ENCODE results near the gene FEV. TPM values are rescaled to one million over a fixed set of nuclear protein-coding genes. Genes with fewer than 3 reads are reported as not detected.

Gene FEV
- polyA plus RNA-seq, 1 donor (not counting 4 experiments of a cell fraction or from before 2014, with no cell fraction given) = not detected

- Histone ChIP-seq H3K79me2 (ENCODE audit: control insufficient read depth, insufficient read depth, low read length) (no peaks in the 10 kb centered on the region), H4K20me1 (ENCODE audit: control insufficient read depth, extremely low read depth, insufficient read depth, low read length) (no peaks in the 10 kb centered on the region), H3K9ac (ENCODE audit: control insufficient read depth, extremely low read depth, insufficient read depth, low read length) (no peak overlapping the region), H2AFZ (ENCODE audit: control insufficient read depth, low read length) (no peak overlapping the region), H3K4me3 (ENCODE audit: control insufficient read depth in 2 of 3, extremely low read depth in 1 of 3, insufficient read depth in 2 of 3, low read depth in 1 of 3, low read length in 3 of 3) (no peak overlapping the region), H3K9me1 (ENCODE audit: control insufficient read depth, extremely low read depth, insufficient read depth, low read length) (no peaks in the 10 kb centered on the region), H3K4me2 (ENCODE audit: control insufficient read depth, extremely low read depth, insufficient read depth, low read depth, low read length) (no peak overlapping the region), H3K27ac (ENCODE audit: control insufficient read depth, insufficient read depth, low read length) (no peak overlapping the region), H3K36me3 (ENCODE audit: control insufficient read depth in 2 of 2, extremely low read depth in 1 of 2, insufficient read depth in 2 of 2, low read length in 2 of 2) (no peaks in the 10 kb centered on the region), H3K4me1 (ENCODE audit: control insufficient read depth, extremely low read depth, insufficient read depth, low read length) (no peaks in the 10 kb centered on the region), H3K27me3 (ENCODE audit: control insufficient read depth, extremely low read depth, insufficient read depth, low read length) (peaks cover 20% of the 10 kb centered on the region), H3K9me3 (ENCODE audit: control insufficient read depth, low read depth, low read length) (no peaks in the 10 kb centered on the region)
- dilution Hi-C loops (cut with MboI; ENCODE audit: extremely low pct_ligation_motif_present, low sequenced_read_pairs) = no loop called here
- no peak for FAIRE-seq
- TF ChIP-seq, protein P1, sequence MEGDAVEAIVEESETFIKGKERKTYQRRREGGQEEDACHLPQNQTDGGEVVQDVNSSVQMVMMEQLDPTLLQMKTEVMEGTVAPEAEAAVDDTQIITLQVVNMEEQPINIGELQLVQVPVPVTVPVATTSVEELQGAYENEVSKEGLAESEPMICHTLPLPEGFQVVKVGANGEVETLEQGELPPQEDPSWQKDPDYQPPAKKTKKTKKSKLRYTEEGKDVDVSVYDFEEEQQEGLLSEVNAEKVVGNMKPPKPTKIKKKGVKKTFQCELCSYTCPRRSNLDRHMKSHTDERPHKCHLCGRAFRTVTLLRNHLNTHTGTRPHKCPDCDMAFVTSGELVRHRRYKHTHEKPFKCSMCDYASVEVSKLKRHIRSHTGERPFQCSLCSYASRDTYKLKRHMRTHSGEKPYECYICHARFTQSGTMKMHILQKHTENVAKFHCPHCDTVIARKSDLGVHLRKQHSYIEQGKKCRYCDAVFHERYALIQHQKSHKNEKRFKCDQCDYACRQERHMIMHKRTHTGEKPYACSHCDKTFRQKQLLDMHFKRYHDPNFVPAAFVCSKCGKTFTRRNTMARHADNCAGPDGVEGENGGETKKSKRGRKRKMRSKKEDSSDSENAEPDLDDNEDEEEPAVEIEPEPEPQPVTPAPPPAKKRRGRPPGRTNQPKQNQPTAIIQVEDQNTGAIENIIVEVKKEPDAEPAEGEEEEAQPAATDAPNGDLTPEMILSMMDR (optimal IDR thresholded peaks at IDR 0.05 in 1 of 3, IDR thresholded peaks at IDR 0.05 in 1 of 3, conservative IDR thresholded peaks at IDR 0.05 in 1 of 3; ENCODE audit: extremely low read depth in 1 of 3, insufficient read depth in 2 of 3, low read length in 3 of 3) = no peak
- no peak for TF ChIP-seq EZH2 (IDR thresholded peaks at IDR 0.05; ENCODE audit: low read length)
- DNase-seq (ENCODE audit: low read depth, low spot score) = no peak
Measured at GRCh38 chr2:219026946-219027345, 42.0 kb upstream of the FEV start.

- dilution Hi-C loops (cut with MboI; ENCODE audit: extremely low pct_ligation_motif_present, low sequenced_read_pairs) = no loop called here
Measured at GRCh38 chr2:219025637-219026585, 40.9 kb upstream of the FEV start.

More at GRCh38 chr2:219025637-219026585, 40.9 kb upstream of the FEV start:
- DNase-seq (ENCODE audit: low read depth, low spot score) = no peak
- Histone ChIP-seq H3K9me3 (ENCODE audit: control insufficient read depth, low read depth, low read length) (no peaks in the 10 kb centered on the region), H3K27ac (ENCODE audit: control insufficient read depth, insufficient read depth, low read length) (no peak overlapping the region), H3K36me3 (ENCODE audit: control insufficient read depth in 2 of 2, extremely low read depth in 1 of 2, insufficient read depth in 2 of 2, low read length in 2 of 2) (no peaks in the 10 kb centered on the region), H3K4me1 (ENCODE audit: control insufficient read depth, extremely low read depth, insufficient read depth, low read length) (no peaks in the 10 kb centered on the region), H3K4me3 (ENCODE audit: control insufficient read depth in 2 of 3, extremely low read depth in 1 of 3, insufficient read depth in 2 of 3, low read depth in 1 of 3, low read length in 3 of 3) (no peak overlapping the region), H4K20me1 (ENCODE audit: control insufficient read depth, extremely low read depth, insufficient read depth, low read length) (no peaks in the 10 kb centered on the region), H3K79me2 (ENCODE audit: control insufficient read depth, insufficient read depth, low read length) (no peaks in the 10 kb centered on the region), H3K27me3 (ENCODE audit: control insufficient read depth, extremely low read depth, insufficient read depth, low read length) (peaks cover 25% of the 10 kb centered on the region), H3K9me1 (ENCODE audit: control insufficient read depth, extremely low read depth, insufficient read depth, low read length) (no peaks in the 10 kb centered on the region), H2AFZ (ENCODE audit: control insufficient read depth, low read length) (no peak overlapping the region), H3K9ac (ENCODE audit: control insufficient read depth, extremely low read depth, insufficient read depth, low read length) (no peak overlapping the region), H3K4me2 (ENCODE audit: control insufficient read depth, extremely low read depth, insufficient read depth, low read depth, low read length) (no peak overlapping the region)
- FAIRE-seq = no peak
- TF ChIP-seq, protein P1 (optimal IDR thresholded peaks at IDR 0.05 in 1 of 3, IDR thresholded peaks at IDR 0.05 in 1 of 3, conservative IDR thresholded peaks at IDR 0.05 in 1 of 3; ENCODE audit: extremely low read depth in 1 of 3, insufficient read depth in 2 of 3, low read length in 3 of 3) = no peak
- no peak for TF ChIP-seq EZH2 (IDR thresholded peaks at IDR 0.05; ENCODE audit: low read length)

Measured in keratinocyte (primary cell).